Esophagus squamous epithelium (tissue), 4 donors: ENCODE results near the gene DAB2.

Experiments
- CTCF ChIP-seq, 6 experiments: fragments of 450-650 bp in 4 of 6; fragments of 200-600 bp in 2 of 6; sonication (generic) in 2 of 6; IDR thresholded peaks; one replicate each; pipeline ENCODE4 v1.5.1; 2016 to 2019; ENCODE audit warnings: antibody characterized with exemption in 6 of 6, mild to moderate bottlenecking in 4 of 6, moderate library complexity in 4 of 6
- POLR2A ChIP-seq, 4 donors: fragments of 450-650 bp; IDR thresholded peaks; one replicate each; pipeline ENCODE4 v1.6.1; 2017; ENCODE audit warnings: antibody characterized with exemption in 4 of 4, mild to moderate bottlenecking in 4 of 4, moderate library complexity in 3 of 4

- TF ChIP-seq CTCF (IDR thresholded peaks at IDR 0.05), result no peak
- no peak for TF ChIP-seq POLR2A (IDR thresholded peaks at IDR 0.05)
These were observed 53.5 kb downstream of the DAB2 start for GRCh38 chr5:39371367-39371635.
